HFFc6 (cell line): ENCODE results near the gene SCYGR7. TPM values are rescaled to one million over a fixed set of nuclear protein-coding genes. Genes with fewer than 3 reads are reported as not detected.

ENCODE experiments used
- DNase-seq: peaks from one replicate; pipeline ENCODE4 v3.0.0-alpha.2; 2018
- H3K27ac Mint-ChIP-seq: 2 replicates; pipeline ENCODE4 v1.8.0; 2020; ENCODE audit warnings: mild to moderate bottlenecking, mixed read lengths
- H3K27me3 Mint-ChIP-seq: 2 replicates; pipeline ENCODE4 v1.8.0; 2021; ENCODE audit warnings: mild to moderate bottlenecking, moderate library complexity, mixed read lengths; ENCODE audit not compliant: insufficient read depth
- H3K36me3 Mint-ChIP-seq: 2 replicates; pipeline ENCODE4 v1.8.0; 2021; ENCODE audit warnings: low read depth, mixed read lengths
- H3K4me1 Mint-ChIP-seq: 2 replicates; pipeline ENCODE4 v1.8.0; 2020; ENCODE audit warnings: low read depth, mixed read lengths
- H3K4me3 Mint-ChIP-seq: 2 replicates; pipeline ENCODE4 v1.8.0; 2020; ENCODE audit warnings: mild to moderate bottlenecking, moderate library complexity, mixed read lengths
- H3K9me3 Mint-ChIP-seq: 2 replicates; pipeline ENCODE4 v1.8.0; 2020; ENCODE audit warnings: mild to moderate bottlenecking, mixed read lengths
- CTCF ChIP-seq: fragments of 200-600 bp; sonication (generic); IDR thresholded peaks from 2 replicates; pipeline ENCODE4 v1.5.0; 2021; ENCODE audit warnings: antibody characterized with exemption, mild to moderate bottlenecking
- long read RNA-seq: library from polyadenylated mRNA; unstranded; transcript quantifications from one replicate; pipeline ENCODE4 v2.0.0, GENCODE V29; 2019
- total RNA-seq, 6 experiments: library from RNA; stranded (reverse); fragmentation: NEBNext Ultra II Directional; extraction: Animal tissue kit (Norgen Biotek cat#: 25700); gene quantifications; 2 replicates in 1 of 6; 3 replicates in 5 of 6; pipeline ENCODE4 v1.2.3, GENCODE V29; 2021

The SCYGR7 gene
- total RNA-seq: not detected
- long read RNA-seq: 0 reads

GRCh38 chr2:227728035-227728434, at the start of gene SCYGR7:
Gene SCYGR7, plus strand, starts transcription at chr2:227728335. Its CDS starts 0 bp downstream, at chr2:227728335.
- Mint-ChIP-seq H3K27me3 (peaks cover 8% of the 10 kb centered on the region), H3K9me3 (no peaks in the 10 kb centered on the region), H3K27ac (no peak within 1 kb of the TSS), H3K4me3 (no peak within 1 kb of the TSS), H3K4me1 (no peaks in the 10 kb centered on the region), H3K36me3 (no peaks in the 10 kb centered on the region)
- no peak for TF ChIP-seq CTCF
- no peak for DNase-seq

- H3K36me3 Mint-ChIP-seq: no peaks in the 10 kb centered on the region
- no peak for TF ChIP-seq CTCF
- peaks cover 1% of the 10 kb centered on the region; the same call in 1 of the 2 replicates for H3K27me3 Mint-ChIP-seq
- H3K9me3 Mint-ChIP-seq: no peaks in the 10 kb centered on the region
- no peaks in the 10 kb centered on the region for H3K4me1 Mint-ChIP-seq
- DNase-seq: no peak
- no peak overlapping the region for H3K27ac Mint-ChIP-seq
- no peak overlapping the region for H3K4me3 Mint-ChIP-seq
These were observed 43.9 kb upstream of the SCYGR7 start for GRCh38 chr2:227684258-227684657.

GRCh38 chr2:227687189-227687588, 40.9 kb upstream of the SCYGR7 start:
- H3K4me3 Mint-ChIP-seq: no peak overlapping the region
- no peak for TF ChIP-seq CTCF
- H3K27me3 Mint-ChIP-seq: peaks cover 3% of the 10 kb centered on the region; the same call in 1 of the 2 replicates
- no peaks in the 10 kb centered on the region for H3K4me1 Mint-ChIP-seq
- H3K9me3 Mint-ChIP-seq: no peaks in the 10 kb centered on the region
- no peaks in the 10 kb centered on the region for H3K36me3 Mint-ChIP-seq
- H3K27ac Mint-ChIP-seq: no peak overlapping the region
- no peak for DNase-seq

- Mint-ChIP-seq H3K9me3 (no peaks in the 10 kb centered on the region), H3K4me3 (no peak overlapping the region), H3K27ac (no peak overlapping the region), H3K27me3 (peaks cover 10% of the 10 kb centered on the region), H3K36me3 (no peaks in the 10 kb centered on the region), H3K4me1 (no peaks in the 10 kb centered on the region)
- no peak for TF ChIP-seq CTCF
- DNase-seq: no peak
These were observed 31.0 kb upstream of the SCYGR7 start for GRCh38 chr2:227696990-227697679.

- Mint-ChIP-seq H3K27ac (no peak overlapping the region), H3K36me3 (no peaks in the 10 kb centered on the region), H3K4me3 (no peak overlapping the region), H3K4me1 (peaks cover 15% of the 10 kb centered on the region), H3K9me3 (no peaks in the 10 kb centered on the region), H3K27me3 (peaks cover 5% of the 10 kb centered on the region)
- TF ChIP-seq CTCF: no peak
- DNase-seq: no peak
These were observed 26.6 kb upstream of the SCYGR7 start for GRCh38 chr2:227701556-227701955.
